Small intestine (tissue), 7 donors: ENCODE measurements around the gene RACK1. TPM values are rescaled to one million over a fixed set of nuclear protein-coding genes. Genes with fewer than 3 reads are reported as not detected.
A peak's percentile ranks its signal among the peaks of the same experiment; 100 is the strongest.

Source experiments
- DNase-seq, 2 donors: peaks; one replicate each; pipeline versions ENCODE4 v3.0.0 to v3.0.0-alpha.2; 2013
- FAIRE-seq: peaks from 2 replicates; lab custom pipeline; 2012; peaks lifted over from hg19 to GRCh38; lab: Jason Lieb, UNC
- H3K27ac ChIP-seq, 3 donors: one replicate each; pipeline ENCODE4 v1.5.1; 2013; ENCODE audit warnings: low read length in 2 of 3, mild to moderate bottlenecking in 2 of 3, control low read depth in 1 of 3, inconsistent platforms in 1 of 3, low read depth in 1 of 3, moderate library complexity in 1 of 3
- H3K27me3 ChIP-seq, 3 donors: one replicate each; pipeline ENCODE4 v1.6.1; 2013; ENCODE audit warnings: low read length in 3 of 3, inconsistent platforms in 1 of 3; ENCODE audit not compliant: control insufficient read depth in 3 of 3, insufficient read depth in 3 of 3
- H3K36me3 ChIP-seq, 3 donors: one replicate each; pipeline ENCODE4 v1.6.1; 2013; ENCODE audit warnings: low read length in 3 of 3, inconsistent platforms in 1 of 3, low read depth in 1 of 3, mild to moderate bottlenecking in 1 of 3, moderate library complexity in 1 of 3; ENCODE audit not compliant: control insufficient read depth in 3 of 3, insufficient read depth in 2 of 3
- H3K4me1 ChIP-seq, 3 donors: one replicate each; pipeline ENCODE4 v1.6.1; 2013; ENCODE audit warnings: low read length in 2 of 3, inconsistent platforms in 1 of 3, low read depth in 1 of 3, mild to moderate bottlenecking in 1 of 3, moderate library complexity in 1 of 3; ENCODE audit not compliant: control insufficient read depth in 3 of 3, insufficient read depth in 2 of 3
- H3K4me3 ChIP-seq, 3 donors: one replicate each; pipeline ENCODE4 v1.5.1; 2013; ENCODE audit warnings: low read length in 3 of 3, control low read depth in 1 of 3, inconsistent platforms in 1 of 3, low read depth in 1 of 3, mild to moderate bottlenecking in 1 of 3, moderate library complexity in 1 of 3
- H3K9me3 ChIP-seq, 2 donors: one replicate each; pipeline ENCODE4 v1.6.1; 2013; ENCODE audit warnings: low read depth in 1 of 2, low read length in 1 of 2; ENCODE audit not compliant: control insufficient read depth in 2 of 2, insufficient read depth in 1 of 2
- WGBS, 3 donors: extraction: QIAGEN DNeasy Blood & Tissue Kit; methylation state at CpG; one replicate each; pipeline ENCODE4 v1.1.7; 2013; 5-methylcytosine and 5-hydroxymethylcytosine counted together
- polyA plus RNA-seq, 4 donors: library from polyadenylated mRNA; stranded (reverse) in 3 of 4; unstranded in 1 of 4; fragments of 200-250 nt in 3 of 4; fragments of 120-200 nt in 1 of 4; gene quantifications; one replicate each; pipeline versions ENCODE4 v1.2.1 to v1.2.3, GENCODE V29; 2013
- donor health status: healthy with polysubstance abuse.
- donor health status: control.
- donor health status: control.
- donor health status: Bipolar disorder and iron deficiency.
- donor health status: healthy.

The RACK1 gene
- polyA plus RNA-seq, 4 donors = 1,482 to 3,503 (median 2,448) TPM

DNA sequence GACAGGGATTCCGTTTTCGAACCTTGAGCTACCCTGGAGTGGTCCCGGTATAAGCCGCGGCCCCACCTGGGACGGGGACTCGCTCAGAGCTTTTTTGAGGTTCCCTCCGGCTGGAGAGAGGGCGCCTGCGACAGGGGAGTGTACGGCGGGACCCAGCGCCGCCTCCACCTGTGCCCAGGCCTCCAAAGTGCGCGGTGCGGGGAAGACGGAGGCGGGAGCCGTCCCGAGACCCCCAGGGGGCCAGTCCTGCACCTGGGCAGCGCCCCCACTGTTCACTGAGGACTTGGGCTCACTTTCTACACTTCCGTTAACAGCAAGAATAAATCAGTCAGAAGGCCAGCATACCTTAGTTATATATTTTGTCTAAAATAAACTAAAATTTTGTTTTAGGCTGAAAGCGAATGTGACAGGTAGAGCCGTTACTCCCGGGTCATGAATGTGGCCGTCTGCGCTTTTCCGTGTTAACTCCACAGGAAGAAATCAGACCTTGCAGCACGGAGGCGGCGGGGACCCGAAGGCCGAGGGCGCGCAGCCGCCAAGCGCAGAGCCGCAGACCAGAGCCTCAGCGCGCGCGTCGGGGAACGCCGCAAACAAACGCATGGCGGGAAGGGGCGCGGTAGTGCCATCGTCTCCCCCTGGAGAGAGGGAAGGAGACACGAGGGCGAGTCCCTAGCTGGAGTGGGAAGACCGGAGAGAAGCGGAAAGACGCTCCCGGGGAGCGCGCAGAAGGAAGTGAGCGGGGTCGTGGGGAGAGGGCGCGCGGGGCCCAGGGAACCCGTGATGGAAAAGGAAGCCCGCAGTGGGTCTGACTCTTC, 52.8 kb downstream of the RACK1 start:
- Histone ChIP-seq H3K4me1 (peaks cover 0 to 6% (median 0%) of the 10 kb centered on the region in 3 donors), H3K27me3 (peaks cover 0 to 14% (median 0%) of the 10 kb centered on the region in 3 donors), H3K27ac (peak overlapping the region; percentile 65 to 87 (median 69)), H3K9me3 (no peaks in the 10 kb centered on the region), H3K4me3 (peak overlapping the region; percentile 68 to 75 (median 75)), H3K36me3 (no peaks in the 10 kb centered on the region)
- FAIRE-seq (no peak), DNase-seq (peak; percentile 53 to 79)
- WGBS, 3 donors = 0% methylated on average over 65 to 66 of the region's 66 CpGs

DNA sequence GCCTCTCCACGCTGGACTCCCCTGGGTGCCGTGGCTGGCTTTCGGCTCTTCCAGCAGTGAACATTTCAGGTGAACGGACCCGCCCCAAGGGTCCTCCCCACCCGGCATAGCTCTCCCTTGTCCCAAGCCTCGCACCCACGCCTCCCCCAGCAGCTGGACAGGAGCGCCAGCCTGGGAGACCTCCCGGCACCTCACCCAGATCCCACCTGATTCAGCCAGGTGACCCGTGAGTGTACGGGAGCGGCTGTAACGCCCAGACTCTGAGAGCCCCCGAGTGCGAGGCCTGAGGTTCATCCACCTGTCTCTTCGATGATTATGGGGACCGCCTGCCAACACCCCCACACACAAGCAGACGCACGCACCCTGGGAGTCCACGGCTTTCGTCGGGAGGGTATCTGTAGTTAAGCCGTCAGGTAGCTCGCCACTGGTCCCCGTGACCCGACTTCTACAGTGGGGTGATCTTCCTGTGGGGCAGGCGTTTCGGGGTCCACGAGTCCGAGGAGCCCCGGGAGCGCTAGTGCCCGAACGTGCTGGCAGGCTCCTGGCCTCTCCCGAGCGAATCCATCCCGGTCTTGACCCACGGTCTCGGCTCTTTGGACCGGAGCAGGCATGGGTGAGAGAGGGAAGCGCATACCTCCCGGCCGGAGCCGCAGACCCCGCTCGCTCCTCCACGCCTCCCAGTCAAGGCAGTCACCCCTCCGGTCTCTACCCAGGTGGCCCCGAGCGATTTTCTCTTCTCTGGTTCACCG, 53.6 kb downstream of the RACK1 start:
- no peaks in the 10 kb centered on the region for H3K36me3 ChIP-seq
- H3K9me3 ChIP-seq = no peaks in the 10 kb centered on the region
- peak overlapping the region in 2 of 3 donors; percentile 24 to 49 for H3K27ac ChIP-seq
- peaks cover 0 to 10% (median 0%) of the 10 kb centered on the region in 3 donors for H3K27me3 ChIP-seq
- DNase-seq (peak; percentile 30 to 61), FAIRE-seq (no peak)
- H3K4me1 ChIP-seq = peaks cover 0 to 6% (median 0%) of the 10 kb centered on the region in 3 donors
- 0 to 1% (median 1%) methylated on average over 45 to 52 of the region's 52 CpGs for WGBS, 3 donors
- peak overlapping the region; percentile 68 to 75 (median 75) for H3K4me3 ChIP-seq

DNA sequence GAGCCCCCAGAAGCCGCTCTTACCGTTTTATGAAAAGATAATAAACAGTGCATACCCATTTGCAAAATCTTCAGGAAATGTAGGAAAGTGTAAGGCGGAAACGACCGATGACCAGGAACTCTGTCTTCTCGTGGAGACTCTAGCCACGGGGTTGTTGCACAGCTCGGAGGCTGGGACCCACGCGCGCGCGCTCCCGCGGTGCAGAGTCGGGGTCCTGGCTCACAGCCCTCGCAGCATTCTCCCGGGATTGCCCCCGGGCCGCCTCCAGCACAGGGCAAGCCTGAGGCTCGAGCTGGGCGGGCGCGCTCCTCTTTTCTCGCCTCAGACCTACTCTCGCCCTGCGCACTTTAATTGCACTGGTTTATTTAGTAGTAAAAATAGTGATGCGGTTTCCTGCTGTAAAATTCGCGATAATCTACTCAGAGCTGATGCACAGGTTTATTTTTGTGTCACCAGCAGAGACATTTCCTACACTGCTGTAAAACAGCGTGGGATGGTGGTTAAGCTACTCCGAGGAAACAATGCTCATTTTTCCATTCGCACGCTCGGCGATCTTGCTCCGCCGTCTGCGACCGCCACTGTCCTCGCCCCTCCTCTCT, 54.2 kb downstream of the RACK1 start:
- Histone ChIP-seq H3K4me3 (peak overlapping the region; percentile 68 to 75 (median 75)), H3K4me1 (peaks cover 0 to 6% (median 0%) of the 10 kb centered on the region in 3 donors), H3K27ac (peak overlapping the region in 2 of 3 donors; percentile 24 to 49), H3K36me3 (no peaks in the 10 kb centered on the region), H3K27me3 (peaks cover 0 to 5% (median 0%) of the 10 kb centered on the region in 3 donors), H3K9me3 (no peaks in the 10 kb centered on the region)
- no peak for FAIRE-seq
- DNase-seq = peak in 1 of 2 donors; percentile 39
- WGBS, 3 donors = 0% methylated on average over 41 of the region's 41 CpGs

DNA sequence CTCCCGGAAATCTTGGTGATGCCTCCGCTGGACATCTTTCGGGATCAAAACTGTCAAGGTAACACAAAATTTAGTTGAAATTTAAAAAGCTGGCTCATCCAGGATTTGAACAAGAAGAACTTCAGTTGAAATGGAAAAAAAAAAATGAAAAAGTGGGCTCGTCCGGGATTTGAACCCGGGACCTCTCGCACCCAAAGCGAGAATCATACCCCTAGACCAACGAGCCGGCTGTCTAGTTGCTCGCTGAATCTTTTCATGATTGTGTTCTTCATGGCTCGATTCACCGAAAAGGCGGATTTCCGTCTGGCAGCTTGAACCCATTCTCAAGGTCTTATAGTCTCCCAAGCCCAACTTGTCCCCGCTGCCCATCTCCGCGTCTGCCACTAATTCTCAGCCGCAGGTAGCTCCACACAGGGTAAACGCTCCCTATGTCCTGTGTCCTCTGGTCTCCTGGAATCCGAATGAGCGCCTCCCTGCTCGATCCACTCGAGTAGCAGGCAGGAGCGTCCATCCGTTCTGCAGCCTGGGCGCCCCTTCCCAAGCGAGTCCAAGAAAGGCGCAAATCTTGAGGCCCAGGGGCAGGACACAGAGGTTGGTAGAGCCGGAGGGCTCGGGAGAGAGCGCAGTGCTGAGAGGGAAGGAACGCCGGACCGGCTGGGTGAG, 54.9 kb downstream of the RACK1 start:
- no peaks in the 10 kb centered on the region for H3K9me3 ChIP-seq
- peaks cover 0 to 6% (median 0%) of the 10 kb centered on the region in 3 donors for H3K4me1 ChIP-seq
- peak overlapping the region; percentile 68 to 75 (median 75) for H3K4me3 ChIP-seq
- H3K27ac ChIP-seq = peak overlapping the region; percentile 50 to 73 (median 60)
- WGBS, 3 donors = 0 to 1% (median 0%) methylated on average over 35 of the region's 35 CpGs
- no peaks in the 10 kb centered on the region for H3K36me3 ChIP-seq
- peaks cover 0 to 6% (median 0%) of the 10 kb centered on the region in 3 donors for H3K27me3 ChIP-seq
- no peak for FAIRE-seq
- DNase-seq = peak; percentile 76 to 85

DNA sequence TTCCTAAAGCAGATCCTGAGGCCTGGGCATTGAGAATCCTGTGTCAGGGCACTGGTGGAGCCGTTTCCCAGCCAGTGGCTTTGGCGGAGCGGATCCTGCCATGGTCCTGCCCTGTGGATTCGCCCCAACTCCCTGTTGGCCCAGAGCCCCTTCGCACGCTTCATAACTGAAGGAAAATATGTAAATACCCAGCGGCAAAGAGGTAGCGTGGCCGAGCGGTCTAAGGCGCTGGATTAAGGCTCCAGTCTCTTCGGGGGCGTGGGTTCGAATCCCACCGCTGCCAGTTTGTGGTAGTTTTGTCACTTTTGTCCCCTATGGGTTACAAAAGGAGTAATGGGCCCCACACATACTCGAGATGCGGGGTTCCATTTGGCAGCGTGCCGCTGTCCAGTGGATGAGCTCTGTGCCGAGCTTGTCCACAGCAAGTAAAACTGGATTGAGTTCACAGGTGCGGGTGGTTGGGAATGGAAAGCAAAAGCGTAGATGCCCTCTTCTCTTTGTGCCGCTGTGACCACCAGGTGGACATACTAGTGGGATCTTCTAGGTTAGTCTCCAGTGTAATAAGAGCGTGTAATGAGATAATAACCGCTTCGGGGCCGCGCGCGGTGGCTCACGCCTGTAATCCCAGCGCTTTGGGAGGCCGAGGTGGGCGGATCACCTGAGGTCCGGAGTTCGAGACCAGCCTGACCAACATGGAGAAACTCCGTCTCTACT, 56.0 kb downstream of the RACK1 start:
- Histone ChIP-seq H3K27ac (peak overlapping the region in 2 of 3 donors; percentile 9 to 46), H3K36me3 (no peaks in the 10 kb centered on the region), H3K9me3 (no peaks in the 10 kb centered on the region), H3K4me1 (peaks cover 0 to 6% (median 0%) of the 10 kb centered on the region in 3 donors), H3K4me3 (peak overlapping the region in 1 of 3 donors; percentile 40), H3K27me3 (peaks cover 0 to 8% (median 0%) of the 10 kb centered on the region in 3 donors)
- DNase-seq (peak; percentile 32 to 82), FAIRE-seq (no peak)
- WGBS, 3 donors = 5 to 8% (median 5%) methylated on average over 37 of the region's 37 CpGs

DNA sequence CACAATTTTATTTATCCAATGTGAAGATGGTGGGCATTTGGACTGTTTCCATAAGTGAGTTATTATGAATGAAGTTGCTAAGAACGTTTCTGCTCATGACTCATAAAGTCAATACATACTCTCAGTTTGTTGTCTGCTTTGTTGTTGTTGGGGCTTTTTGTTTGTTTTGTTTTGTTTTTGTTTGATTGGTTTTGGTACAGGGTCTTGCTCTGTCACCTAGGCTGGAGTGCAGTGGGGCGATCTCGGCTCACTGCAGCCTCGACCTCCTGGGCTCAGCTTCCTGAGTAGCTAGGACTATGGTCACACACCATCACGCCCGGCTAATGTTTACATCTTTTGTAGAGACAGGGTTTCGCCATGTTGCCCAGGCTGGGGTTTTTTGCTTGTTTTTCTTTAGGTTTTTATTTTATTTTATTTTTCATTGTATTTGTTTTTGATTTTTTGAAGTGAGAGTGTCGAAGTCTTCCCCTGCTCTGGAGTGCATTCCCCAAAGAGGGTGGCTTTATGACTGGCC, 56.7 kb downstream of the RACK1 start:
- 26 to 42% (median 27%) methylated on average over 8 of the region's 8 CpGs for WGBS, 3 donors
- DNase-seq (no peak), FAIRE-seq (no peak)
- Histone ChIP-seq H3K4me3 (peak overlapping the region in 1 of 3 donors; percentile 40), H3K27me3 (peaks cover 0 to 8% (median 0%) of the 10 kb centered on the region in 3 donors), H3K4me1 (peaks cover 0 to 3% (median 0%) of the 10 kb centered on the region in 3 donors), H3K27ac (peak overlapping the region in 1 of 3 donors; percentile 46), H3K36me3 (no peaks in the 10 kb centered on the region), H3K9me3 (no peaks in the 10 kb centered on the region)
